ENCODE results near the gene ZNF280B.

Gene ZNF280B

DNA sequence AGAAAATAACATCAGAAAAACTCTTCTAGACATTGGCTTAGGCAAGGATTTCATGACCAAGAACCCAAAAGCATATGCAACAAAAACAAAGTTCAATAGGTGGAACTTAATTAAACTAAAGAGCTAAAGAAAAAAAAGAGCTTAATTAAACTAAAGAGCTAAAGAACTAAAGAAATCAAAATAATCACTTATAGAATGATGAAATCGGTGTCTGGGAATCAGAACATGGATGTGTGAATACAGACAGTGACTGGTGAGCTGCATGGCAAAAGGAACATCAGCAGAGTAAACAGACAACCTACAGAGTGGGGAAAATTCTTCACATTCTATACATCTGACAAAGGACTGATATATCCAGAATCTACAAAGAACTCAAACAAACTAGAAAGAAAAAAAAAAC is 41.4 kb downstream of the ZNF280B start:
- peaks cover 27% of the 10 kb centered on the region for H3K27me3 Mint-ChIP-seq
- H3K27ac Mint-ChIP-seq: no peak overlapping the region
- peaks cover 14% of the 10 kb centered on the region for H3K9me3 Mint-ChIP-seq (ENCODE audit: low read depth)
- H3K36me3 Mint-ChIP-seq: peaks cover 11% of the 10 kb centered on the region
- no peak overlapping the region for H3K4me3 Mint-ChIP-seq
- no peaks in the 10 kb centered on the region for H3K4me1 Mint-ChIP-seq (ENCODE audit: low read depth)

DNA sequence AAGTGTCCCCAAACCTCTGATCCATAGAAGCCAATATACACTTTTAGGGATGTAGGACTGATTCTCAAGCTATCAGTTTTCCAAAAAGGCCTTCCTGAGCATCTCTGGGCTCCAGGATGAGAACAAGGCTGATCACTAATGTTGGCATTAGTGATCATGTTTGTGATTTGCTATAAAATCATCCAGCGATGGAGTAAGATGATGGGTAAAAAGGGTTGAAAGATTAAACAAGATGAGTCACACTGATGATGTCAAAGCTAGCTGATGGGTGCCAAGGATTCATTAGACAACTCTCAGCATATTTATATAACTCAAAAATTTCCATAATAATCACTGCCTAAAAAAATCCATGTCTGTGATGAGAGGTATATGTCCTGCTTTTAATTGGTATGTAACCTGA is 42.8 kb downstream of the ZNF280B start:
- Mint-ChIP-seq H3K27me3 (peaks cover 33% of the 10 kb centered on the region), H3K4me1 (ENCODE audit: low read depth) (no peaks in the 10 kb centered on the region), H3K36me3 (peaks cover 11% of the 10 kb centered on the region), H3K4me3 (no peak overlapping the region), H3K27ac (no peak overlapping the region), H3K9me3 (ENCODE audit: low read depth) (peaks cover 14% of the 10 kb centered on the region)

DNA sequence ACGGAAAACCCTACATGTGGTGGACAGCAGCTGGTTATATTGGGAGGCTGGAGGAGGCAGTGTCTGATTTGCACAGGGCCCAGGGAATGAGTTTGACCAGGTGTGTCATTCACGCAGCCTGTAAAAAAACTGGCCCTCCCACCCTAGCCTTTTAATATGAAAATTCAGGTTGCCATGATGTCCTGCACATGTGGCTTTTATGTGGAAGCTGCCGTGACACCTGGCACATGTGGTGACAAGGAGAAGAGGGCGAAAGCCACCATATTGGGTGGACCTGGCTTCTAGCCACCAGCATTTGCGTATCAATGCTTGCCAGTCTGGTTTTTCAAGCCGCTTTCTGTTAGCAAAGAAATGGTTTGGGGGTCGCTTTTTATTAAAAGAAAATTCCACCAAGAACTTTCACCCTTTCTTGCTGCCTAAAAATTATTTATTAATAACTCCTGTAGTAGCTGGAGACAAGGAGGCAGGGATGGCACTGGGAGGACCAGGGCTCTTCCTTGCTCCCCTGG is 43.4 kb downstream of the ZNF280B start:
- Mint-ChIP-seq H3K4me1 (ENCODE audit: low read depth) (no peaks in the 10 kb centered on the region), H3K27me3 (peaks cover 37% of the 10 kb centered on the region), H3K36me3 (peaks cover 14% of the 10 kb centered on the region), H3K9me3 (ENCODE audit: low read depth) (peaks cover 18% of the 10 kb centered on the region), H3K4me3 (no peak overlapping the region), H3K27ac (no peak overlapping the region)

DNA sequence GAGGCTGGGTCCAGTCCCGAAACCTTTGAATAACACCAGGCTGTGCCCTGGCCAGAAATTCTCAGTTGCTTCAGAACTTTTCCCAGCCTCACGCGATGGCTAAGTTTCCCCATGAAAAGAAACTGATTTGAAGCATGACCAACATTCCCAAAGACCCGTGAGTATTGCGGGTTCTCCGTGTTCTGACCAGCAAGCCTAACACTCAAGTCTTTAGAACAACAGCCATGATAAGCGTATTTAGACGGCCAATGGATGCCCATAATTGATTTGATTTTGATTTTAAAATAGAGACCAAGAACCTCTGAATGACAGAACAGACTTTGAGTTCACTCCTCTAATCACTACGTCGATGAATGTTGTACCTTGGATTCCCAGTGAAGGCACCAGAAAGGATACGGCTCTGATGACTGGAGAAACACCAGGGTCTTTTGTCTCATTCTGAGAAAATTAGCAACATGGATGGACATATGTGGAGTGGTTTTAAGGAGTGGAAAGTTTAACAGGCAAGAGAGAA is 43.9 kb downstream of the ZNF280B start:
- Mint-ChIP-seq H3K4me3 (no peak overlapping the region), H3K27ac (no peak overlapping the region), H3K9me3 (ENCODE audit: low read depth) (peaks cover 13% of the 10 kb centered on the region), H3K4me1 (ENCODE audit: low read depth) (no peaks in the 10 kb centered on the region), H3K27me3 (peaks cover 37% of the 10 kb centered on the region), H3K36me3 (peaks cover 10% of the 10 kb centered on the region)

DNA sequence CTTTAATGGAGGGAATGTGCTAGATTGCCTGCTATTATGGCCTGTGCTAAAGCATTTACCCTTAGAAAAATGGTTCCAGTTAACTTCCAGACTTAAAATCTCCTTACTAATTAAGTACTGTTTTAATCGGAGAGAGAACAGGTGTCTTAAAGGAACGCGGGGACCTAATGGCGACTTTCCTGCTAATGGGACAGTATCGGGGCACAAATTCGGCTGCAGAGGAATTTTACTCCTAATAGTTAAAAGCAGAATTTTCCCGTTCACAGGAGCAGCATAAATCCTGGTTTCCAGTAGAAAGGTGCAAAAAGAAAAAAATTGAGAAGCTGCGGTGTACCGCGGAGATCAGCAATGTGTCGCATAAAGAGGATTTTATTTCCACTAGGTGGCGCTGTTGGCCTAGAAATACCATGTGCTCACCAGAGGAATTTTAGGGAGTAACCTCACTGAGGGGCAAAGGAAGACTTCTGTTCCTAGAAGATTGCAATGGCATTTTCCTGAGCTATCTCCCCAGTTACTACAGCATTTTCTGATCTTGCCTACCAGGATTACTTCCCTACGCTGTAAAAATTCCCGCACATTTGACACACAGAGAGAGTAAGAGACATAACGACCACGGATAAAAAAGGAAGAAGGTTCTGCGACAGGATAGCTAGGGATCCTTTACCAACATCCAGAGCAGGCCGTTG is 44.5 kb downstream of the ZNF280B start:
- Mint-ChIP-seq H3K4me3 (no peak overlapping the region), H3K9me3 (ENCODE audit: low read depth) (peaks cover 7% of the 10 kb centered on the region), H3K4me1 (ENCODE audit: low read depth) (no peaks in the 10 kb centered on the region), H3K36me3 (peaks cover 7% of the 10 kb centered on the region), H3K27ac (no peak overlapping the region), H3K27me3 (peaks cover 37% of the 10 kb centered on the region)

DNA sequence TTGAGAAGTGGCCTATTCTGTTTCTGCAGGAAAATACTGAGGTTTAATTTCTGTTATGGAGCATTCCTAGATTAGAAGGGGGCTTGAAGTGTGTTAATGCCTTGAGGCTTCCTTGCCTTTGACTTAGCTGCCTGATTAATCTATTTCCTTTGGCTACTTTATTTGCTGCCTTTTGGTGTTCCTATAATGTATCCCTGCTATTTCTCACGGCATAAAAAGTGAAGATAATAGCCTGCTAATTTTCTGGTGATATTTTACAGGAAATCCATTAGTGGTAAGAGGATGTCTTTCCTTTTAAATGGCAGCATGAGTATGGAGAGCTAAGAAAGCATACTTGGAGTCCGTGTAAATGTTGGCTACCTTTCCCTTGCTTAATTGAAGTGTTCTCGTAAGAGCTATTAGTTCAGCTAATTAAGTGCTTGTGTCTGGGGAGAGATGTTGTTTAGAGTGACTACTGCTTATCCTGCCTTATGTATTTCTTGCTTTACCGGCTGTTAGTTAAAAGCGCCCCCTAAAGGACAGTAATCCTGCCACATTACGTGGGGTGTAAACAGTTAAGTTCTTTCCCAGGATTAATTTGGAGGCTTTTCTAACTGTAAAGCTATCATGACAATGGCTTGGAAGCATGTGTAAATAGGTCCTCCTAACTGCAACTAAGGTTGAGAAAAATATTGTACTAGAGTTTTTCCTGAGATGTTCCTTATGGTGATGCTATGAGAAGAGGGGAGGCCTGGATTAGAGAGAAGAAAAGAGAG is 45.6 kb downstream of the ZNF280B start:
- H3K4me1 Mint-ChIP-seq (ENCODE audit: low read depth): no peaks in the 10 kb centered on the region
- H3K4me3 Mint-ChIP-seq: no peak overlapping the region
- peaks cover 7% of the 10 kb centered on the region for H3K36me3 Mint-ChIP-seq
- no peak overlapping the region for H3K27ac Mint-ChIP-seq
- H3K27me3 Mint-ChIP-seq: peaks cover 35% of the 10 kb centered on the region
- peaks cover 4% of the 10 kb centered on the region for H3K9me3 Mint-ChIP-seq (ENCODE audit: low read depth)

DNA sequence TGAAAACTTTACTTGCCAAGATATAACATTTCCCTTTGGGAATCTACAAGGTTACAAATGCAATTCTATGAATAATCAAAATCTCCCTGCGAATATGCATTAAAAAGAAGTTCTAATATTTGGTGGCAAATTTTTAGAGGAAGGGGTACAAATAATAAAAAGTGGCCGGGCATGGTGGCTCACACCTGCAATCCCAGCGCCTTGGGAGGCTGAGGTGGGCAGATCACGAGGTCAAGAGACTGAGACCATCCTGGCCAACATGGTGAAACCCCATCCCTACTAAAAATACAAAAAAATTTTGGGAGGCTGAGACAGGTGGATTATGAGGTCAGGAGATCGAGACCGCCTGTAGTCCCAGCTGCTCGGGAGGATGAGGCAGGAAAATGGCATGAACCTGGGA is 47.0 kb downstream of the ZNF280B start:
- Mint-ChIP-seq H3K4me1 (ENCODE audit: low read depth) (no peaks in the 10 kb centered on the region), H3K36me3 (peaks cover 5% of the 10 kb centered on the region), H3K9me3 (ENCODE audit: low read depth) (peaks cover 4% of the 10 kb centered on the region), H3K27me3 (peaks cover 33% of the 10 kb centered on the region), H3K27ac (no peak overlapping the region), H3K4me3 (no peak overlapping the region)

DNA sequence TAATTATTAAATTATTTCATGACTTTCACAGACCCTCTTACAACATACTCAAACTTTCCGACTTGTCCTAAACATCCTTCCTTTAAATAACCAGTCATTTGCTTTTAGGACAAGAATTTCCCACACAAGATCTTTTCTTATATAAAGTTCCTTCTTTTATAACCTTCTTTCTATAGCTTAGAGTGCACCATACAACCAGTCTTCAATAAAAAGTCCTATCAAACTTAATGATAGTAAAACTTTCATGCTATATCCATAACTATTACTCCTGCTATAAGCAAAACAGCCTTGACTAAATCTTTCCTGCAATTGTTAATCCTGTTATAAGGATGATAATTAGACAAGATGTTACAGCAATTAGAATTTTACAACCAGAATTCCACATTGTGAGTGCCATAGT is 47.4 kb downstream of the ZNF280B start:
- Mint-ChIP-seq H3K4me3 (no peak overlapping the region), H3K36me3 (peaks cover 5% of the 10 kb centered on the region)

DNA sequence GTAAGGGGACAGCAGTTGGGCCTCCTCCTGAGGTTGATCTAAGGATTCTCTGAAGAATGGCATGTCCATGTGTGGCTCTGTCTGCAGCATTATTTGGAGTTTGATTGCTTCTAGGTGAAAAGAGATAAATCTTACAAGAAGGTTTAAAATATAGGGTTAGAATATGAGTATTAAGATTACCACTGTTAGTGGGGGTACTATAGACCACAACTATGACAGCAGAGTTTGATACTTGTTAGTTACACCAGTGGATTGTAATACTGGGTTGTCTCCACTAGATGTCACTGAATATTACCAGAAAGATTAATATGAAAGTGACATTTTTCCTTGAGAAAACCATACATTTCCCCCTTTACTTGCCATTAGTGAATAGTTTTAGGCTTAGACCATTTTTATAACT is 47.9 kb downstream of the ZNF280B start:
- peaks cover 4% of the 10 kb centered on the region for H3K9me3 Mint-ChIP-seq (ENCODE audit: low read depth)
- H3K27me3 Mint-ChIP-seq: peaks cover 35% of the 10 kb centered on the region
- H3K36me3 Mint-ChIP-seq: peaks cover 5% of the 10 kb centered on the region
- H3K4me3 Mint-ChIP-seq: no peak overlapping the region
- no peaks in the 10 kb centered on the region for H3K4me1 Mint-ChIP-seq (ENCODE audit: low read depth)
- H3K27ac Mint-ChIP-seq: no peak overlapping the region

More for the DNA sequence above, 47.4 kb downstream of the ZNF280B start:
- no peak overlapping the region for H3K27ac Mint-ChIP-seq
- peaks cover 35% of the 10 kb centered on the region for H3K27me3 Mint-ChIP-seq
- peaks cover 4% of the 10 kb centered on the region for H3K9me3 Mint-ChIP-seq (ENCODE audit: low read depth)
- no peaks in the 10 kb centered on the region for H3K4me1 Mint-ChIP-seq (ENCODE audit: low read depth)

DNA sequence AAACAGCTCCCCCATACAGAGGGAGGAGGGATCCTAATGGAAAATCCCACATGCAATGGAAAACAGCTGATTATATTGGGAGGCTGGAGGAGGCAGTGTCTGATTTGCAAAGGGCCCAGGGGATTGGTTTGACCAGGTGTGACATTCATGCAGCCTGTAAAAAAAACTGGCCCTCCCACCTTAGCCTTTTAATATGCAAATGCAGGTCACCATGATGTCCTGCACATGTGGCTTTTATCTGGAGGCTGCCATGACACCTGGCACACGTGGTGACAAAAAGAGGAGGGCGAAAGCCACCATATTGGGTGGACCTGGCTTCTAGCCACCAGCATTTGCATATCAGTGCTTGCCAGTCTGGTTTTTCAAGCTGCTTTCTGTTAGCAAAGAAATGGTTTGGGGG is 48.5 kb downstream of the ZNF280B start:
- H3K4me1 Mint-ChIP-seq (ENCODE audit: low read depth): no peaks in the 10 kb centered on the region
- no peak overlapping the region for H3K27ac Mint-ChIP-seq
- H3K4me3 Mint-ChIP-seq: no peak overlapping the region
- H3K9me3 Mint-ChIP-seq (ENCODE audit: low read depth): peaks cover 4% of the 10 kb centered on the region
- H3K36me3 Mint-ChIP-seq: peaks cover 5% of the 10 kb centered on the region
- peaks cover 39% of the 10 kb centered on the region for H3K27me3 Mint-ChIP-seq

DNA sequence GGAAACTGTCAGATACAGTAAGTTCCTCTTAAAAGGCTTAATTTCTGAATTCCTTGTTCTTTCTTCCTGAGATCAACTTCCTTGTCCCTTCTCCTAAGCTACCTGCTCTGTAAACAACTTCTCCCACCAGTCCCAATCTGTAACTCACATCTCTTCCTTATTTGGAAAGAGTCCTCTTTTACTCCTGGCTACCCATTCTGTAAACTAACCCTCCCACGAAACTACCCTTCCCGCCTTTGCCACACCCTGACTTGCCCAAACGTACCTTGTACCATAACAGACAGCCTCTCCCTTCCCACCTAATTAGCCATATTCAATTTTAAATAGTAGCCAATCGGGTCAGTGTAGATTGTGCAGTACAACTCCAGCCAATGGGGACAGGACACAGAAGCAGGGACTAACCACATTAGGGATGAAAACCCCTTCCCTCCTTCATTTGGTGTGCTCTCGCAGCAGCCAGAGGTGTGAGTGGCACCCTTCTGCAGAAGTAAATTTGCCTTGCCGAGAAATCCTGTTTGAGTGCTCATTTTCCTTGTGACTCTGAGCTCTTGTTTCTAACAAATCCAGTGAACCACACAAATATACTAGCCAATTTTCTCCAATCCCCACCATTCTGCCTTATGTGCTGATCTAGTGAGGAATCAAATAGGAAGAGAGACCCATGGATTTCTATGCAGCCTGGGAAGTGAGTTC is 49.5 kb downstream of the ZNF280B start:
- no peaks in the 10 kb centered on the region for H3K4me1 Mint-ChIP-seq (ENCODE audit: low read depth)
- H3K27ac Mint-ChIP-seq: no peak overlapping the region
- H3K27me3 Mint-ChIP-seq: peaks cover 38% of the 10 kb centered on the region
- H3K9me3 Mint-ChIP-seq (ENCODE audit: low read depth): peaks cover 4% of the 10 kb centered on the region
- peaks cover 3% of the 10 kb centered on the region for H3K36me3 Mint-ChIP-seq
- H3K4me3 Mint-ChIP-seq: no peak overlapping the region

DNA sequence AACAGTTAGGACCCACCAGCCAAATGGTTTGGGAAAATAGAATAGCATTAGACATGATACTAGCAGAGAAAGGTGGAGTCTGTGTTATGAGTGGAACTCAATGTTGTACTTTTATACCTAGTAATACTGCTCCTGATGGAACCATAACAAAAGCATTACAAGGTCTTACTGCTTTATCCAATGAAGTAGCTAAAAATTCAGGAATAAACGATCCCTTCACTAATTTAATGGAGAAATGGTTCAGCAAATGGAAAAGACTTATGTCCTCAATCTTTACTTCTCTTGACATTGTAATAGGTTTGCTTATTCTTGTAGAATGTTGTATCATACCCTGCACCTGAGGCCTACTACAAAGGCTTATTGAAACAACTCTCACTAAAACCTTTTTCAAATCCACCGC is 50.2 kb downstream of the ZNF280B start:
- H3K9me3 Mint-ChIP-seq (ENCODE audit: low read depth): peaks cover 4% of the 10 kb centered on the region
- no peaks in the 10 kb centered on the region for H3K4me1 Mint-ChIP-seq (ENCODE audit: low read depth)
- H3K27me3 Mint-ChIP-seq: peaks cover 36% of the 10 kb centered on the region
- H3K27ac Mint-ChIP-seq: no peak overlapping the region
- H3K4me3 Mint-ChIP-seq: no peak overlapping the region
- peaks cover 3% of the 10 kb centered on the region for H3K36me3 Mint-ChIP-seq

DNA sequence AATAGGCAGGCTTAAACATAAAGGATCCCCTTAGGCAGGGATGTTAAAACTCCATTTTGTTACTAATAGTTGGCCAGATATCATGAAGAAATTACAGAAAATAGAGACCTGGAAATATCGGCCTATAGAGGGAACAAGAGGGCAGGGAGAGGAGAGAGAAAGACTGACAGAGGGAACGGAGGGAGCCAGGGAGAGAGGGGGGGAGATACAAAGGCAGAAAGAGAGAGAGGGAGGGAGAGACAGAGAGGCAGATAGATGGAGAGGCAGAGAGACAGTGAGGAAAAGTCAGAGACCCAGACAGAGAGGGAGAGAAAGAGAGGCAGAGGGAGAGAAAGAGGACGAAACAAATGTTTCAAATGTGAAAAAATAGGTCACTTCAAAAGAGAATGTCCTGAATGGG is 53.5 kb downstream of the ZNF280B start:
- peaks cover 9% of the 10 kb centered on the region for H3K9me3 Mint-ChIP-seq (ENCODE audit: low read depth)
- peaks cover 23% of the 10 kb centered on the region for H3K27me3 Mint-ChIP-seq
- H3K27ac Mint-ChIP-seq: no peak overlapping the region

DNA sequence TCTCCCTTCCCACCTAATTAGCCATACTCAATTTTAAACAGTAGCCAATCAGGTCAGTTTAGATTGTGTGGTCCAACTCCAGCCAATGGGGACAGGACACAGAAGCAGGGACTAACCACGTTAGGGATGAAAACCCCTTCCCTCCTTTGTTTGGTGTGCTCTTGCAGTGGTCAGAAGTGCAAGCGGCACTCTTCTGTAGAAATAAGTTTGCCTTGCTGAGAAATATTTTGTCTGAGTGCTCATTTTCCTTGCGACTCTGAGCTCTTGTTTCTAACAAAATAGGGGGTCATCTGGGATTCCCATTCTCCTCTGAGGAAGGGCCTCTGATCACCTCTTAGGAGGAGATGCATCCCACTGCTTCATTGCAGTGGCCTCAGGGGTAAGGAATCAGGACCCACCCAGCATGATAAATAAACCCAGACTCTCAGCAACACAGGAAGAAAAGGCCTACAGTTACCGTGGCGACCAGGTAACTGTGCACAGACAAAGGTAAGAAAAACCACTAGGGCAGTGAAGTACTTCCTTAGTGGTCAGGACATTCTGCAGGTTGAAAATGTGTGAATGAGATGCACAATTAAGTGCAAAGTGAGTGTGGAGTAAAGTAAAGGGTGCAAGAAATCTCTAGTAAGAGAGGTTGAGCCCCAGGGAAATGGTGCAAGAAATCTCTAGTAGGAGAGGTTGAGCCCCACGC is 55.4 kb downstream of the ZNF280B start:
- H3K4me3 Mint-ChIP-seq: no peak overlapping the region
- H3K4me1 Mint-ChIP-seq (ENCODE audit: low read depth): no peaks in the 10 kb centered on the region
- peaks cover 9% of the 10 kb centered on the region for H3K9me3 Mint-ChIP-seq (ENCODE audit: low read depth)
- H3K27me3 Mint-ChIP-seq: peaks cover 24% of the 10 kb centered on the region
- H3K36me3 Mint-ChIP-seq: peaks cover 8% of the 10 kb centered on the region
- no peak overlapping the region for H3K27ac Mint-ChIP-seq

More for the DNA sequence above, 53.5 kb downstream of the ZNF280B start:
- peaks cover 8% of the 10 kb centered on the region for H3K36me3 Mint-ChIP-seq
- no peak overlapping the region for H3K4me3 Mint-ChIP-seq
- no peaks in the 10 kb centered on the region for H3K4me1 Mint-ChIP-seq (ENCODE audit: low read depth)

All from activated naive CD8-positive, alpha-beta T cell (primary cell).